ENCODE data around the gene NRXN3. TPM values are rescaled to one million over a fixed set of nuclear protein-coding genes. Genes with fewer than 3 reads are reported as not detected.

The NRXN3 gene
- total RNA-seq, 1 donor = 2.5 TPM

DNA sequence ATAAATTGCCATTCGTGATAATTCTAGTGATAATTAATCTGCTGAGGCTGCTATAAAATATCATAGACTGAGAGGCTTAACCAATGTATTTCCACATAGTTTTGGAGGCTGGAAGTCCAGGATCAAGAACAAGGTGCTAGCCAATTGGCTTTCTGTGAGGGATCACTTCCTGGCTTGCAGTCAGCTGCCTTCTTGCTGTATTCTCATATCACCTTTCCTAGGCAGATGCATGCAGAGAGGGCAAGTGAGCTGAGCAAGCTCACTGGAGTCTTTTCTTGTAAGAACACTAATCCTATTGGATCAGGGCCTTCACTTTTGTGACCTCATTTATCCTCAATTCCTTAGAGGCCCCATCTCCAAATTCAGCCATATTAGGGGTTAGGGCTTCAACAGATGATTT is 1400.5 kb downstream of the NRXN3 start:
- TF ChIP-seq, protein P1, sequence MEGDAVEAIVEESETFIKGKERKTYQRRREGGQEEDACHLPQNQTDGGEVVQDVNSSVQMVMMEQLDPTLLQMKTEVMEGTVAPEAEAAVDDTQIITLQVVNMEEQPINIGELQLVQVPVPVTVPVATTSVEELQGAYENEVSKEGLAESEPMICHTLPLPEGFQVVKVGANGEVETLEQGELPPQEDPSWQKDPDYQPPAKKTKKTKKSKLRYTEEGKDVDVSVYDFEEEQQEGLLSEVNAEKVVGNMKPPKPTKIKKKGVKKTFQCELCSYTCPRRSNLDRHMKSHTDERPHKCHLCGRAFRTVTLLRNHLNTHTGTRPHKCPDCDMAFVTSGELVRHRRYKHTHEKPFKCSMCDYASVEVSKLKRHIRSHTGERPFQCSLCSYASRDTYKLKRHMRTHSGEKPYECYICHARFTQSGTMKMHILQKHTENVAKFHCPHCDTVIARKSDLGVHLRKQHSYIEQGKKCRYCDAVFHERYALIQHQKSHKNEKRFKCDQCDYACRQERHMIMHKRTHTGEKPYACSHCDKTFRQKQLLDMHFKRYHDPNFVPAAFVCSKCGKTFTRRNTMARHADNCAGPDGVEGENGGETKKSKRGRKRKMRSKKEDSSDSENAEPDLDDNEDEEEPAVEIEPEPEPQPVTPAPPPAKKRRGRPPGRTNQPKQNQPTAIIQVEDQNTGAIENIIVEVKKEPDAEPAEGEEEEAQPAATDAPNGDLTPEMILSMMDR (IDR thresholded peaks at IDR 0.05; ENCODE audit: extremely low read depth, low read depth, low read length) = no peak

DNA sequence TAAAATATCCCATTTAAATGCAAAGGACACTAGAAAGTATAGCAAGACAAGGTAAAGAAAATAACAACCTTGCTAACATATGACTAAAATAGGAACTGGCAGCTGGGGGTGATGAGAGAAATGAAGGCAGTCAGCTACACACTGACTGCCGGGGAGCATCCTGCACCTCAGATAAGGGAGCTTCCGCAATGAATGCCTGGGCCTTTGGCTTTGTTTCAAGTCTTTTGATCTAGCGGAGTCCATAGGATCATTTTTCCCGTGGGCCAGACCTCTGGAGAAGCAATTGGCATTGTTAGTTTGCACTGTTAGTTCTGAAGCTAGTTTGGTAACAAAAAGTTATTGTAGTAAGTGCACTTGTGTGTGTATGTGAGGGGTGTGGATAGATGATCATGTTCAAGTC is 1401.2 kb downstream of the NRXN3 start:
- TF ChIP-seq, protein P1 (IDR thresholded peaks at IDR 0.05; ENCODE audit: extremely low read depth, low read depth, low read length) = no peak
- H3K4me2 ChIP-seq (ENCODE audit: insufficient read depth, low read length) = no peak overlapping the region
- no peaks in the 10 kb centered on the region for H3K4me1 ChIP-seq (ENCODE audit: insufficient read depth, low read length)
- H3K27ac ChIP-seq (ENCODE audit: low read depth, low read length) = no peak overlapping the region
- no peaks in the 10 kb centered on the region for H4K20me1 ChIP-seq (ENCODE audit: insufficient read depth, low read length)
- no peaks in the 10 kb centered on the region for H3K36me3 ChIP-seq (ENCODE audit: insufficient read depth, low read length)
- no peak for DNase-seq (ENCODE audit: insufficient read length, low spot score, missing footprints)
- H3K27me3 ChIP-seq (ENCODE audit: insufficient read depth, low read length) = no peaks in the 10 kb centered on the region
- no peaks in the 10 kb centered on the region for H3K79me2 ChIP-seq (ENCODE audit: insufficient read depth, low read length)
- H3K4me3 ChIP-seq (ENCODE audit: insufficient read depth, low read length) = no peak overlapping the region
- no peak overlapping the region for H2AFZ ChIP-seq (ENCODE audit: low read length)
- no peaks in the 10 kb centered on the region for H3K9me3 ChIP-seq (ENCODE audit: low read depth, low read length)

More for the DNA sequence above, 1400.5 kb downstream of the NRXN3 start:
- Histone ChIP-seq H3K9me3 (ENCODE audit: low read depth, low read length) (no peaks in the 10 kb centered on the region), H3K27me3 (ENCODE audit: insufficient read depth, low read length) (no peaks in the 10 kb centered on the region), H3K36me3 (ENCODE audit: insufficient read depth, low read length) (no peaks in the 10 kb centered on the region), H4K20me1 (ENCODE audit: insufficient read depth, low read length) (no peaks in the 10 kb centered on the region), H3K27ac (ENCODE audit: low read depth, low read length) (no peak overlapping the region), H2AFZ (ENCODE audit: low read length) (no peak overlapping the region), H3K79me2 (ENCODE audit: insufficient read depth, low read length) (no peaks in the 10 kb centered on the region), H3K4me2 (ENCODE audit: insufficient read depth, low read length) (no peak overlapping the region), H3K4me3 (ENCODE audit: insufficient read depth, low read length) (no peak overlapping the region), H3K4me1 (ENCODE audit: insufficient read depth, low read length) (no peaks in the 10 kb centered on the region)
- DNase-seq (ENCODE audit: insufficient read length, low spot score, missing footprints) = no peak

DNA sequence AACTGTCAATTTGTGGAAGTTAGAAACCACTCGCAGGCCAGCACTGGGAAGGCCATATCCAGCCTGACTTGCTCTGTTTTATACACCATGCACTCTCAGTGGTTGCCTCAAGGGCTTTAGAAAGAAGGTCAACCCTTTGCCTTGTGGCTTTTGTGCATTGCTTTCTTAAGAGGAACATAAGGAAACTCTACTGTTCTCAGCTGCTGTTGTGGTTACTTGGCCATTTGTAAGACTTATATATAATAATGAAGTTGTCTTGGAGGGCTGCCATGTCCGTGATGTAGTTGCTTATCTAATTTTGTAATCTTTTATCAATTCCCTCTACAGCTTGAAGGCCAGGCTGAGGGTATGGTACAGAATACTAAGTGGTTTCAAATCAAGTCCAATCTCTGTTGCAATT is 1403.3 kb downstream of the NRXN3 start:
- H3K9me3 ChIP-seq (ENCODE audit: low read depth, low read length) = no peaks in the 10 kb centered on the region
- DNase-seq (ENCODE audit: insufficient read length, low spot score, missing footprints) = no peak
- no peak overlapping the region for H3K4me3 ChIP-seq (ENCODE audit: insufficient read depth, low read length)
- TF ChIP-seq, protein P1 (IDR thresholded peaks at IDR 0.05; ENCODE audit: extremely low read depth, low read depth, low read length) = no peak
- no peaks in the 10 kb centered on the region for H3K27me3 ChIP-seq (ENCODE audit: insufficient read depth, low read length)
- H3K27ac ChIP-seq (ENCODE audit: low read depth, low read length) = no peak overlapping the region
- no peaks in the 10 kb centered on the region for H4K20me1 ChIP-seq (ENCODE audit: insufficient read depth, low read length)
- no peaks in the 10 kb centered on the region for H3K79me2 ChIP-seq (ENCODE audit: insufficient read depth, low read length)
- peaks cover 4% of the 10 kb centered on the region for H3K4me1 ChIP-seq (ENCODE audit: insufficient read depth, low read length)
- H2AFZ ChIP-seq (ENCODE audit: low read length) = no peak overlapping the region
- H3K4me2 ChIP-seq (ENCODE audit: insufficient read depth, low read length) = no peak overlapping the region
- no peaks in the 10 kb centered on the region for H3K36me3 ChIP-seq (ENCODE audit: insufficient read depth, low read length)

DNA sequence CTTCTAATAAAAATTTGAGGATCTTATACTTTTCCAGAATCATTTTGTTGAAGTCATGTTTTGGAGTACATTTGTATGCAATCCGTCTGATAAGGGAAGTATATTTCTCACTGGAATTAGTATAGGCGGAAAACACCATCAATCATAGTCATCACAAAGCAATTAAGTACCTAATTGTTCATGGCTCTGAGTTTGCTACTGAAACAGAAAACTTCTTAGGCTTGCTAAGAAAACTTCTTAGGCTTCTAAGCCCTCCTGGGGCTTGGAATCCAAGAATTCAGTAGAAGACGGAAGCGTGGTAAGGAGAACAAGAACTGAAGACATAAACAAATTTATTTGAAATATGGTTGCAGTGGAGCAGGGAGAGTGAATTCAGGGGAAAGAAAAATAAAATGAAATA is 1404.9 kb downstream of the NRXN3 start:
- Histone ChIP-seq H4K20me1 (ENCODE audit: insufficient read depth, low read length) (no peaks in the 10 kb centered on the region), H3K79me2 (ENCODE audit: insufficient read depth, low read length) (no peaks in the 10 kb centered on the region), H3K4me2 (ENCODE audit: insufficient read depth, low read length) (no peak overlapping the region), H3K4me1 (ENCODE audit: insufficient read depth, low read length) (peaks cover 7% of the 10 kb centered on the region), H3K9me3 (ENCODE audit: low read depth, low read length) (no peaks in the 10 kb centered on the region), H3K36me3 (ENCODE audit: insufficient read depth, low read length) (no peaks in the 10 kb centered on the region), H3K27me3 (ENCODE audit: insufficient read depth, low read length) (no peaks in the 10 kb centered on the region), H3K27ac (ENCODE audit: low read depth, low read length) (no peak overlapping the region), H3K4me3 (ENCODE audit: insufficient read depth, low read length) (no peak overlapping the region), H2AFZ (ENCODE audit: low read length) (no peak overlapping the region)
- DNase-seq (ENCODE audit: insufficient read length, low spot score, missing footprints) = no peak
- TF ChIP-seq, protein P1 (IDR thresholded peaks at IDR 0.05; ENCODE audit: extremely low read depth, low read depth, low read length) = no peak

Data from osteoblast (primary cell).